Fibroblast of peridontal ligament (primary cell): ENCODE measurements around the gene PLIN4.
A peak's percentile ranks its signal among the peaks of the same experiment; 100 is the strongest.

Experiments used
- DNase-seq: peaks from one replicate; pipeline ENCODE4 v3.0.0-alpha.2; 2010; ENCODE audit errors: extremely low read depth

Gene PLIN4

DNA sequence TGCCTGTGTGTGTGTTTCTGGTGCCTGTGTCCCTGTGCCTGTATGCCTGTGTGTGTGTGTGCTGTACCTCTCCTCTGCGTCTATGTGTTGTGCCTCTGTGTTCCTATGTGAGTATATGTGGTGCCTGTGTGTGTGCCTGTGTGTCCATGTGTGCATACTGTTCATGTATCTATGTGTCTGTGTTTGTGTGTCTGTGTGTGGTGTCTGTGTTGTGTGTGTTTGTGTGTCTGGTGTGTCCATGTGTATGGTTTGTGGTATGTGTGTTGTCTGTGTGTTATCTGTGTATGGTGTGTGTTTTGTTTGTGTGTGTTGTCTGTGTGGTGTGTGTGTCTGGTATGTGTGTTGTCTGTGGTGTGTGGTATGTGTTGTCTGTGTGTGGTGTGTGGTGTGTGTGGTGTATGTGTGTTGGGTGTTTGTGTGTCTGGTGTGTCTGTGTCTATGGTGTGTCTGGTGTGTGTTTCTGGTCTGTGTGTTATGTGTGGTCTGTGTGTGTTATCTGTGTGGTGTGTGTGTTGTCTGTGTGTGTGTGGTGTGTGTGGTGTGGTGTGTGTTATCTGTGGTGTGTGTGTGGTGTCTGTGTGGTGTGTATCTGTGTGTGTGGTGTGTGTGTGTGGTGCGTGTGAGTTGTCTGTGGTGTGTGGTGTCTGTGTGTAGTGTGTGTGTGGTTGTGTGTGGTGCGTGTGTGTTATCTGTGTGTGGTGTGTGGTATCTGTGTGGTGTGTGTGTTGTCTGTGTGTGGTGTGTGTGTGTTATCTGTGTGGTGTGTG is 25.8 kb downstream of the PLIN4 start:
- no peak for DNase-seq

GRCh38 chr19:4491446-4491845 is 26.8 kb downstream of the PLIN4 start:
- DNase-seq, result no peak

DNA sequence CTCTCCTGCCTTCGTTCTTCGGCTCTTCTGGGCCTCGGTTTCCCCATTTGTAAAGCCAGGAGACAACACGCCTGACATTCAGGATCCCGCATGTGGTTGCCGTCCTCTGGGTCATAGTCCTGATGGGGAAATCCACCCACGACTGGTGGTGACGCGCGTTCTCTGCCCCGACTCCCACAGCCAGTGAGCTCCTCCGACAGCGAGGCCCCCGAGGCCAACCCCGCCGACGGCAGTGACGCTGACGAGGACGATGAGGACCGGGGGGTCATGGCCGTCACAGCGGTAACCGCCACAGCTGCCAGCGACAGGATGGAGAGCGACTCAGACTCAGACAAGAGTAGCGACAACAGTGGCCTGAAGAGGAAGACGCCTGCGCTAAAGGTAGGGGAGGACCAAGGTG is 29.8 kb downstream of the PLIN4 start:
- DNase-seq, result no peak

GRCh38 chr19:4487572-4487971 is 30.7 kb downstream of the PLIN4 start:
- DNase-seq, result no peak

DNA sequence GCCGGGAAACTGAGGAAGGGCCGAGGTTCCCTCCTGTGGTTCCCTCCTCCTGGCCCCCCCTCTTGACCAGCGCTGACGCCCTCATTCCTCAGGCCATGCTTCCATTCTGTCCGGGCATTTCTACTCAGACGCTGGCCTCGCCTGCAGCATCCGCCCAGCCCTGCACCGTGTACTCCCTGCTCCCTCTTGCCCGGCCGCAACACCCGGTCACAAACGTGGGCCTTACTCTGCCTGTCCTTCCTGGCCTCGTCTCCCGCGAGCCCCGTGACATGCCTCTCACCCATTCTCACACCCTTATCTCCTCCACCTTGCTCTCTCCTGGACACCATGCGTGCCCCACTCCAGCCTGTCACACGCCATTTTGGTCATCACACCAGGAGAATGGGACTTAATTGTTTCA is 34.9 kb downstream of the PLIN4 start:
- no peak for DNase-seq

GRCh38 chr19:4482721-4483364 is 35.4 kb downstream of the PLIN4 start:
- DNase-seq, result no peak

- no peak for DNase-seq
Measured at GRCh38 chr19:4477034-4477801, 41.1 kb downstream of the PLIN4 start.

DNA sequence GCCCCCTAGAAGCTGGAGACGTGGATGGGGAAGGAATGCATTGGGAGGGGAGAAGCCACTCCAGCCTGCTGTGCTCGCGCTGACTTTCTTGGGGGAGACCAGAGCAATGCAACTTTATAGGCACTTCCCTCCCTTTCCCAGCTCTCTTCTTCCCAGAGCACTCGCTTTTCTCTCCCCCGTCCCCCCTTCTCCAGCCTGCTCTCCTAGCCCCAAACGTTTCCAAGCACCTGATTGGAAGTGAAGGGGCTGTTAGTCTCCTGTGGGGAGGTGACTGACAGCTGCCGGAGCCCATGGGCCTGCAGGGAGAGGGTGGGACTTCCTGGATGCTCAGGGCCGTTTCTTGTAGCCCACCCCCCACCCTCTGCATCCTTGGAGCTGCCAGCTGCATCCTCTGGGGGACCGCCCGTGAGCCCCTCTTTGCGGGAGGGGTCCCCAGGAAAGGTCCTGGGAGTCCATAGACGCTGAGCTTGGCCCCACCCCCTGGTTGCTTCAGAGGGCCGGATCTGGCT is 43.7 kb downstream of the PLIN4 start:
- peak; percentile 58 for DNase-seq

DNA sequence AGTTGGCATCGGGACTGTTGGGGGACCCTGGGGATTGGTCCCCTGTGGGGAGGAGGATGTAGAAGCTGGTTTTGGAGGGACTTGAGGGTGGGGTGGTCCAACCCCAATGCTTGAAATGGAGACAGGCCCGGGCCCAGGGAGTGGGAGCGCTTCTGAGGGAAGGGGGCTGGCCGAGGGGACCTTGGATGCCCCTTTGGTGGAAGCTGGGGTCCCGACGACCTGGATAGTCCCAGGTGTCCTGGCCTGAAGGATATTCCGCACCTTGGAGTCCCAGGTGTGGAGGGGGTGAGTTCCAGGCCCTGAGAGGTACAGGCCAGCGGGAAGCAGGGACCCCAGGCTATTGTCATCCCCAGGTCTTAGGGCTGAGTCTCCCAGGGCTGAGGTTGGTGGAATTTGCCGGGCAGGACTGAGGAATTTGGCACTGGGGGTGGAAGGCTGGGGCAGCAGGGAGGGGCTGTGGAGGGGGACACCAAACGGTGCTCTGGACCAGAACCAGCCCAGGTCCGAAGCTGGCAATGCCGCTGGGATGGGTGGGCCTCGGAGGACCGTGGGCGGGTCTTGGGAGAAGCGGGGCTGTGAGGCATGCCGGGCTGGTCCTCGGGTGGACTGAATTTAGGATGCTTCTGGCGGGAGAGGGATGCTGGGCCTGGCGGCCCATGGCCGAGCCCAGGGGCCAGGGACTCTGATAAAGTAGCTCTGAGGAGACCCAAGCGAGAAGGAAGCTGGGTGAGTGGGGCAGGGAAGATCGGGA is 44.3 kb downstream of the PLIN4 start:
- DNase-seq, result no peak

DNA sequence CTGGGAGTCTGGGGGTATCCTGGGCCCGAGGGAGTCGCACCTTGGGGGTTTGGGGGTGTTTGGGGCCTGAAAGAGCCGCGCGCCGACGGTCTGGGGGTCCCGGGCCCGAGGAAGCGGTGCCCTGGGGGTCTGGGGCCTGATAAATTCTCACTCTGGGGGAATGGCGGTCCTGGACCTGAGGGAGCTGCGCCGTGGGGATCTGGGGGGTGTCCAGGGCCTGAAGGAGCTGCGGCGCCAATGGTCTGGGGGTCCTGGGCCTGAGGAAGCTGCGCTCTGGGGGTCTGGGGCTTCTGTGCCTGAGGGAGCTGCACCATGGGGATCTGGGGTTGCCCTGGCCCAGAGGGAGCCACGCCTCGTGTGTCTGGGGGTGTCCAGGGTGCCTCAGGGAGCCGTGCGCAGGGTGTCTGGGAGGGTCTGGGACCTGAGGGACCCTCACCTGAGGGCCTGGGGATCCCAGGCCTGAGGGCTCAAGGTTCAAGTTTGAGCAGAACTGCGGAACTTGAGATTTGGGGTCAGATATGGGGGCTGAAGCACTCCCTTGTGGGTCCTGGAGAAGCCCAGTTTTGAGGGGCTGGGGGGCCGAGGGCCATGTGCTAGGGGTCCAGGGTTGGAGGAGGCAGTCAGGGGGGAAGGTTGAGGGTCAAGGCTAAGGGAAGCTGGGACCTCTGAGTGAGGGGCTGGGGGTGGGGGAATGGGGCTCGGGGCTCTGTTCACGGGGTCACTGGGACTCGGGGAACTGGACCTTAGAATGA is 45.1 kb downstream of the PLIN4 start:
- no peak for DNase-seq

DNA sequence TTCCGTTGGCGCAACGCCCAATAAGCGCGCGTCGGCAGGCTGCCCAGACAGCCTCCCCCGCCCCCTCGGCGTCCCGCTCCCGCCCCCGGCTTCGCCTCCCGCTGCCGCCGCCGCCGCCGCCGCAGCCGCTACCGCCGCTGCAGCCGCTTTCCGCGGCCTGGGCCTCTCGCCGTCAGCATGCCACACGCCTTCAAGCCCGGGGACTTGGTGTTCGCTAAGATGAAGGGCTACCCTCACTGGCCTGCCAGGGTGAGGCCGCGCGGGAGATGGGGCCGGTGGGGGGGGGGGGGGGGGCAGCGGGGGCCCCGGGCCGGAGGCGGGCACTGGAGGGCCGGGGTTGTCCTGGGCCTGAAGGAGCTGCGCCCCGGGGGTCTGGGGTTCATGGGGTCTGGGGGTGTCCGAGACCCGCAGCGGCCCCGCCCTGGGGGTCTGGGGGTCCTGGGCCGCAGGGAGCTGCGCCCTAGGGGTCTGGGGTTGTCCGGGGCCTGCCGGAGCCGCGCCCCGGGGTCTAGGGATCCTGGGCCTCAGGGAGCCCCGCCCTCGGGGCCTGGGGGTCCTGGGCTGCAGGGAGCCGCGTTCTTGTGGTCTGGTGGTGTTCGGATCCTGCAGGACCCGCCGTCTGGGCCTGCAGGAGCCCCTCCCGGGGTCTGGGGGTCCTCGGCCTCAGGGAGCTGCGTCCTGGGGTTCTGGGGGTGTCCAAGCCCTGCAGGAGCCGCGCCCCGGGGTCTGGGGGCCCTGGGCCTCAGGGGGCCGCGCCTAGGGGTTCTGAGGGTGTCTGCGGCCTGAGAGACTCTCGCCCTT is 45.9 kb downstream of the PLIN4 start, which contains the start of gene HDGFL2:
TSS of gene HDGFL2 (plus strand) at position 124 of the 801 bp plus-strand sequence. CDS start at position 178, 54 bp downstream.
- no peak for DNase-seq

GRCh38 chr19:4471403-4472173 is 46.7 kb downstream of the PLIN4 start:
- DNase-seq, result peak; percentile 100

DNA sequence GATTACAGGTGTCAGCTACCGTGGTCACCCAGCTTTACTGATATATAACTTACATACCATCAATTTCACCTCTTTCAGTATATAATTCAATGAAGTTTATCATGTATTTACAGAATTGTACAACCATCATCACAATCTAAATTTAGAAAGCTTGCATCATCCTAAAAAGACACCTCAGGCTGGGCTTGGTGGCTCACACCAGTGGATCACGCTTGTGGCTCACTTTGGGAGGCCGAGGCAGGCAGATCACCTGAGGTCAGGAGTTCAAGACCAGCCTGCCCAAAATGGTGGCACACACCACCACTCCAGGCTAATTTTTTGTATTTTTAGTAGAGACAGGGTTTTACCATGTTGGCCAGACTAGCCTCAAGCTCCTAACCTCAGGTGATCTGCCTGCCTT is 50.5 kb downstream of the PLIN4 start:
- DNase-seq, result no peak

DNA sequence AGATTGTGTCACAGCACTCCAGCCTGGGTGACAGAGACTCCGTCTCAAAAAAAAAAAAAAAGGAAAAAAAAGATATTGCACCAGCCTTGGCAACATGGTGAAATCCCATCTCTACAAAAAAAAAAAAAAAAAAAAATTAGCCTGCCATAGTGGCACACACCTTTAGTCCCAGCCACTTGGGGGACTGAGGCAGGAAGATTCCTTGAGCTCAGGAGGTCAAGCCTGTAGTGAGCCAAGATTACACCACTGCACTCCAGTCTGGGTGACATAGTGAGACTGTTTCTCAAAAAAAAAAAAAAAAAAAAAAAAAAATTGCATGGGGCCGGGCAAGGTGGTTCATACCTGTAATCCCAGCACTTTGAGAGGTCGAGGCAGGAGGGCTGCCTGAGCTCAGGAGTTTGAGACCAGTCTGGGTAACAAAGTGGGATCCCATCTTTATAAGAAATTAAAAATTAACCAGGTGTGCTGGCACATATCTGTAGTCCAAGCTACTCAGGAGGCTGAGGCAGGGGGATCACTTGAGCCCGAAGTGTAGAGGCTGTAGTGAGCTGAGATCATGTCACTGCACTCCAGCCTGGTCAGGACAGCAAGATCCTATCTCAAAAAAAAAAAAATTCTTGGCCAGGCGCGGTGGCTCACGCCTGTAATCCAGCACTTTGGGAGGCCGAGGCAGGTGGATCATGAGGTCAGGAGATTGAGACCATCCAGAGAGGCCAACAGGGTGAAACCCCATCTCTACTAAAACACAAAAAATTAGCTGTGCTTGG is 53.3 kb downstream of the PLIN4 start:
- no peak for DNase-seq

DNA sequence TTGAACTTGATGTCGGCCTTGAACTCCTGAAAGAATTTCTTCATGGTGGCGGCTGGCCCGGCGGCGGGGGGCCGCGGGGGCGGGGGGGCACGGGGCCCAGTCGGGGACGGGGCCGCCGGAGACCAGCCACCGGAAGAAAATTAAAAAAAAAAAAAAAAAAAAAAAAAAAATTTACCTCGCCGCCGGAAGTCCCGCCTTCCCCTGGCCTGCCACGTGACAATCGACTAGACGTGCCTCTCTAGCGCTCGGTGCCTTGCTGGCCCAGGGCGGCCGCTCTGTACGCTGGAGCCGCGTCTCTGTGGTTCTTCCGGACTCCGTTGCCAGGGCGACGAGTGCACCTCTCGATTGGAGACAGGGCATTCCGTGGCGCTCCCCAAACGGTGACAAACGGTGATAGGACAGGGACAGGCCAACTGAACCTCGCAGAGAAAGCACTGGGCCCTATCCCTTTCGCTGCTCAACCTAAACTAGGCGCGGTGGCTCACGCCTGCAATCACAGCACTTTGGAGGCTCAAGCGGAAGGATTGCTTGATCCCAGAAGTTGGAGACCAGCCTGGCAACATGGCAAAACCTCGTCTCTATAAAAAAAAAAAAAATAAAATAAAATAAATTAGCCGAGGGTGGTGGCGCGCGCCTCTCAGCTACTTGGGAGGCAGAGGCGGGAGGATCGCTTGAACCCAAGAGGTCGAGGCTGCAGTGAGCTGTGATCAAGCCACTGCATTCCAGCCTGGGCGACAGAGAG is 60.5 kb downstream of the PLIN4 start, which contains the start of gene UBXN6:
TSS of gene UBXN6 (minus strand) at position 141 of the 742 bp plus-strand sequence. CDS start at position 44, 97 bp downstream.
- DNase-seq, result peak; percentile 97

- peak; percentile 53 for DNase-seq
Measured at GRCh38 chr19:4456843-4457653, 61.2 kb downstream of the PLIN4 start.

DNA sequence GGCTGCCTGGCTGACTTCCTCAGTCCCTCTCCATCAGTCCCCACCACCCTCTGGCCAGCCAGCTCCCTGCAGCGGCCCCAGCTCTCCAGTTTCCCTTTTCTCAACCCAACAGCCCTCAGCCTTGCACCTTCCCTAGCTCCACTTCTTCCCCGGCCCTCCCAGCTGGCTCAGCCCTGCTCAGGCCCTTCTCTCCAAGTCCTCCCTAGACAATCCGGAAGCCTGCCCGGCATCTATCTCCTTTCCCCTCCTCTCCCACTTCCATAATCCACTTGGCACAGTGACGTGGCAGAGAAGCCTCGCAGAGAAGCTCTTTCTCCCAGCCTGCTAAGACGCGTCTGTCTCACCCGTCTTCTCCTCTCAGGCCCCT is 61.8 kb downstream of the PLIN4 start:
- peak; percentile 66 for DNase-seq
